Loucy (cell line): ENCODE measurements around the gene PLA2G4F.

ENCODE experiments used
- EZH2phosphoT487 ChIP-seq: fragments of 200-600 bp; IDR thresholded peaks from 2 replicates; pipeline ENCODE4 v1.6.1; 2018; ENCODE audit warnings: antibody characterized with exemption, mild to moderate bottlenecking, moderate library complexity, borderline replicate concordance
- TF ChIP-seq, protein P1 (sequence below): fragments of 200-600 bp; sonication (generic); conservative IDR thresholded peaks from 2 replicates; pipeline ENCODE4 v1.5.1; 2014; ENCODE audit warnings: mild to moderate bottlenecking, antibody characterized with exemption, low read length

DNA sequence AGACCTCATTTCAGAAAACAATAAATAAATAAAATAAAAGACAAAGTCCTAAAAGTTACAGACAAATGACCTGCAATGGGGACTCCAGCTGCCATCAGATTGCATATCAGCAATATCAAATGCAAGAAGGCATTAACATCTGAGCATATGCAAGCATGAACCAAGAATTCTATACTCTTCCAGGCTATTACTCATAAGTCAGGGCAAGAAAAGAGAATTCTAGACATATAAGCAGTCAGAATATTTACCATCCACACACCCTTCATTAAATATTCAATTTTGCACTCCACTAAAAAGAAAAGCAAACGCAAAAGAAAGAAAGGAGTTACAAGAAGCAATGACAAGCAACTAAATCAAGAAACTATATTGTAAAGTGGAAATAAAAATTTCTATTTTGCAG, 21.1 kb downstream of the PLA2G4F start:
- TF ChIP-seq, protein P1, sequence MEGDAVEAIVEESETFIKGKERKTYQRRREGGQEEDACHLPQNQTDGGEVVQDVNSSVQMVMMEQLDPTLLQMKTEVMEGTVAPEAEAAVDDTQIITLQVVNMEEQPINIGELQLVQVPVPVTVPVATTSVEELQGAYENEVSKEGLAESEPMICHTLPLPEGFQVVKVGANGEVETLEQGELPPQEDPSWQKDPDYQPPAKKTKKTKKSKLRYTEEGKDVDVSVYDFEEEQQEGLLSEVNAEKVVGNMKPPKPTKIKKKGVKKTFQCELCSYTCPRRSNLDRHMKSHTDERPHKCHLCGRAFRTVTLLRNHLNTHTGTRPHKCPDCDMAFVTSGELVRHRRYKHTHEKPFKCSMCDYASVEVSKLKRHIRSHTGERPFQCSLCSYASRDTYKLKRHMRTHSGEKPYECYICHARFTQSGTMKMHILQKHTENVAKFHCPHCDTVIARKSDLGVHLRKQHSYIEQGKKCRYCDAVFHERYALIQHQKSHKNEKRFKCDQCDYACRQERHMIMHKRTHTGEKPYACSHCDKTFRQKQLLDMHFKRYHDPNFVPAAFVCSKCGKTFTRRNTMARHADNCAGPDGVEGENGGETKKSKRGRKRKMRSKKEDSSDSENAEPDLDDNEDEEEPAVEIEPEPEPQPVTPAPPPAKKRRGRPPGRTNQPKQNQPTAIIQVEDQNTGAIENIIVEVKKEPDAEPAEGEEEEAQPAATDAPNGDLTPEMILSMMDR = no peak
- TF ChIP-seq EZH2phosphoT487 = no peak
